Hepatocyte (in vitro differentiated cells): ENCODE results near the gene TSPAN9.

Experiments used
- EZH2 ChIP-seq: fragments of 200-600 bp; sonication (generic); IDR thresholded peaks from 2 replicates; pipeline ENCODE4 v1.6.1; 2016; ENCODE audit warnings: antibody characterized with exemption, mild to moderate bottlenecking, borderline replicate concordance
- EZH2phosphoT487 ChIP-seq: fragments of 200-600 bp; sonication (generic); IDR thresholded peaks from one replicate; pipeline ENCODE4 v1.6.1; 2018; ENCODE audit warnings: antibody characterized with exemption, mild to moderate bottlenecking, low read depth, moderate library complexity; ENCODE audit not compliant: unreplicated experiment, severe bottlenecking
- TF ChIP-seq, protein P1 (sequence below): fragments of 200-600 bp; sonication (generic); IDR thresholded peaks from 2 replicates; pipeline ENCODE4 v1.5.1; 2016; ENCODE audit warnings: antibody characterized with exemption, mild to moderate bottlenecking; ENCODE audit not compliant: poor library complexity

DNA sequence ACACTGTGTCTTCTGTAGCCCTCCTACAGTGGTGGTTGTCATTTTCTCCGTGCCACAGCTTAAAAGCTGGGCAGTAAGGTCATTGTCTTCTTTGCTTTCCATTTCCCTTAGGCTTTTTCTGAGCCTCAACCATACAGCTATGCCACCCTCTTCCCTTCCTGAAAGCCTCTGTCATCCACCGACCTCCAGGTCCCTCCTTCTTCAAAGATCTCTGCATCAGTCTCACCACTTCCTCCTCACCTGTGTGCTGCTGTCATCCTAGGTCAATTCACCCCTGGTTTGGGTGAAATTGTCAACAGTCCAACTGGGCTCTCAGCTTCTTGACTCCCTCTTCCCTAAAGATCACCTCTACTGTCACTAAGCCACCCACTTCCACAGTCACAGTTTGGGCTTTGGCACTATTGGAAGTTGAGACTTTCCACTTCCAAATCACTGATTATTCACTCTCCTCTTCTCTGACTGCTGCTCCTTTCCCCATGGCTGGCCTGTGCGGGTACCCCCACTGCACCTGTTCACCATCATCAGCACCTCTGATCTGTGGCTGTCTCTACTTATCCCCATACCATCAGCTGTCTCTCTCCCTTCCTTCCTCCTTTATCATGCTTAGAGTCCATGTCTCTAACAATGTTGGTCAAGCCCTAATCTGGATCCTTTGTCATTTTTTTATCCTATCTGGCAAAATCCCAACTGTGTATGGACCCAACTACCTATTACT is 15.5 kb upstream of the TSPAN9 start:
- TF ChIP-seq, protein P1, sequence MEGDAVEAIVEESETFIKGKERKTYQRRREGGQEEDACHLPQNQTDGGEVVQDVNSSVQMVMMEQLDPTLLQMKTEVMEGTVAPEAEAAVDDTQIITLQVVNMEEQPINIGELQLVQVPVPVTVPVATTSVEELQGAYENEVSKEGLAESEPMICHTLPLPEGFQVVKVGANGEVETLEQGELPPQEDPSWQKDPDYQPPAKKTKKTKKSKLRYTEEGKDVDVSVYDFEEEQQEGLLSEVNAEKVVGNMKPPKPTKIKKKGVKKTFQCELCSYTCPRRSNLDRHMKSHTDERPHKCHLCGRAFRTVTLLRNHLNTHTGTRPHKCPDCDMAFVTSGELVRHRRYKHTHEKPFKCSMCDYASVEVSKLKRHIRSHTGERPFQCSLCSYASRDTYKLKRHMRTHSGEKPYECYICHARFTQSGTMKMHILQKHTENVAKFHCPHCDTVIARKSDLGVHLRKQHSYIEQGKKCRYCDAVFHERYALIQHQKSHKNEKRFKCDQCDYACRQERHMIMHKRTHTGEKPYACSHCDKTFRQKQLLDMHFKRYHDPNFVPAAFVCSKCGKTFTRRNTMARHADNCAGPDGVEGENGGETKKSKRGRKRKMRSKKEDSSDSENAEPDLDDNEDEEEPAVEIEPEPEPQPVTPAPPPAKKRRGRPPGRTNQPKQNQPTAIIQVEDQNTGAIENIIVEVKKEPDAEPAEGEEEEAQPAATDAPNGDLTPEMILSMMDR, result no peak
- TF ChIP-seq EZH2 (no peak), EZH2phosphoT487 (no peak)
